GM12872 (cell line): ENCODE data around the gene MAD1L1.

Experiments used
- CTCF ChIP-seq: IDR thresholded peaks from 3 replicates; pipeline ENCODE4 v1.5.1; 2011; ENCODE audit warnings: low read depth, mild to moderate bottlenecking, low read length, moderate library complexity; ENCODE audit not compliant: insufficient read depth

The MAD1L1 gene

GRCh38 chr7:1897861-1898627 lies 334.7 kb downstream of the MAD1L1 start:
- no peak for TF ChIP-seq CTCF

- no peak for TF ChIP-seq CTCF
These were observed 335.5 kb downstream of the MAD1L1 start for GRCh38 chr7:1897076-1897860.

GRCh38 chr7:1895664-1896515 lies 336.9 kb downstream of the MAD1L1 start:
- no peak for TF ChIP-seq CTCF

GRCh38 chr7:1894906-1895663 lies 337.7 kb downstream of the MAD1L1 start:
- no peak for TF ChIP-seq CTCF

DNA sequence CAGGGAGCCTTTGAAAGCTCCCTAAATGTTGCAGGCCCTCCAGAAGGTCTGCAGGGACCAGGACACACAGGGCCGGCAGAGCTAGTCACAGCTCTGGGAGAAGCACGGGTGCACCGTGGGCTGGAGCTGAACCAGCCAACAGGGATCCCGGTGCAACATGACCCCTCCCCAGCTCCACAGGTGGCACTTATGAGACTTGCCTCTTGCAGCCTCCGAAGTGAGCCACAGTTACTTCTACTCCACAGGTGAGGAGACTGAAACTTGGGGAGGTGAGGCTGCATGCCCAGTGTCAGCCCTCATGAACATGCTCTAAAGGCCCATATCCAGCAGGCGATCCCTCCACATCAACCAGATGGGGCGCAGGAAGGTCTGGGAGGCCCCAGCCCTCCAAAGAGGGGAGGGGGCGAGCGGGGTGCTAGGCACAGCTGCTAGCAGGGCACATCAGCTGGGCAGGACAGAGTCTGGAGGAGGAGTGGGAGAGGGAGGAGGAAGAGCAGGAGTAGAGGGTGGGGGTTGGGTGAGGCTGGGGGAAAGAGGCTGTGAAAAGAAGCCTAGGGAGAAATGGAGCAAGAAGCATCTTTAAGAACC lies 338.3 kb downstream of the MAD1L1 start:
- no peak for TF ChIP-seq CTCF

DNA sequence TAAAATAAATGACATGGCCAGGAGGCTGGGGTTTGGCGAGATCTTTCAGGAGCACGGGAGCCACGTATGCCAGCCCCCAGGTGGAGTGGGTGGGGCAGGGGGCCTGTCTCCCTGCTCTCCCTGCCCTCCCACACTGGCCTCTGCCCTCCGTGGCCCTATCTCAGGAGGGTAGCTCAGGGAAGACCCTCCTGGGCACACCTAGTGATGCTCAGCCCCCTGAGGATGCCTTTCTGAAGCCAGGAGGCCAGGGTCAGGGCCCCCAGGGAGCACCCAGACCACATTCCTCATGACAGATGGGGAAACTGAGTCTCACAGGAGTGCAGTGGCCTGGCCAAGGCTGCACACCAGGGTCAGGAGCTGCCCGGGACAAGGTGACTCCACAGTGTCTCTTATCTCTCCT lies 339.3 kb downstream of the MAD1L1 start:
- TF ChIP-seq CTCF = no peak
